ENCODE measurements around the gene PRG2. TPM values are rescaled to one million over a fixed set of nuclear protein-coding genes. Genes with fewer than 3 reads are reported as not detected.

Gene PRG2
- total and polyA plus RNA-seq, 2 of the 4 experiments (the other 2 are of a cell fraction), result not detected

- no peak overlapping the region for H3K4me2 ChIP-seq (ENCODE audit: low read depth, low read length)
- H3K4me3 ChIP-seq (ENCODE audit: insufficient read depth, low read depth, low read length), result no peak overlapping the region
- no peaks in the 10 kb centered on the region for H3K27me3 ChIP-seq (ENCODE audit: control insufficient read depth, insufficient read depth, low read length)
- H3K23ac ChIP-seq (ENCODE audit: low read depth, low read length), result no peak overlapping the region
- no peaks in the 10 kb centered on the region for H3K9me3 ChIP-seq (ENCODE audit: control insufficient read depth, insufficient read depth, low read length)
- no peak overlapping the region for H3K18ac ChIP-seq (ENCODE audit: low read depth, low read length)
- in situ Hi-C loops (cut with MboI; ENCODE audit: low sequenced_read_pairs), result no loop called here
- H3K4ac ChIP-seq (ENCODE audit: low read depth, low read length), result no peak overlapping the region
- TF ChIP-seq MAFK (IDR thresholded peaks at IDR 0.05; ENCODE audit: low read depth, low read length), result no peak
- no peak for TF ChIP-seq NFE2L2 (IDR thresholded peaks at IDR 0.05; ENCODE audit: low read depth, low read length)
- TF ChIP-seq RFX5 (IDR thresholded peaks at IDR 0.05; ENCODE audit: low read depth, low read length), result no peak
- TF ChIP-seq, protein P1, sequence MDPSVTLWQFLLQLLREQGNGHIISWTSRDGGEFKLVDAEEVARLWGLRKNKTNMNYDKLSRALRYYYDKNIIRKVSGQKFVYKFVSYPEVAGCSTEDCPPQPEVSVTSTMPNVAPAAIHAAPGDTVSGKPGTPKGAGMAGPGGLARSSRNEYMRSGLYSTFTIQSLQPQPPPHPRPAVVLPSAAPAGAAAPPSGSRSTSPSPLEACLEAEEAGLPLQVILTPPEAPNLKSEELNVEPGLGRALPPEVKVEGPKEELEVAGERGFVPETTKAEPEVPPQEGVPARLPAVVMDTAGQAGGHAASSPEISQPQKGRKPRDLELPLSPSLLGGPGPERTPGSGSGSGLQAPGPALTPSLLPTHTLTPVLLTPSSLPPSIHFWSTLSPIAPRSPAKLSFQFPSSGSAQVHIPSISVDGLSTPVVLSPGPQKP (IDR thresholded peaks at IDR 0.05; ENCODE audit: borderline replicate concordance, low read depth, low read length), result no peak
- no peak for TF ChIP-seq RCOR1 (IDR thresholded peaks at IDR 0.05; ENCODE audit: insufficient replicate concordance, low read length)
- TF ChIP-seq FOS (IDR thresholded peaks at IDR 0.05; ENCODE audit: low read depth, low read length), result no peak
- no peak for TF ChIP-seq POLR2A (IDR thresholded peaks at IDR 0.05; ENCODE audit: low read depth, low read length)
- TF ChIP-seq MAZ (IDR thresholded peaks at IDR 0.05; ENCODE audit: borderline replicate concordance, low read depth, low read length), result no peak
- TF ChIP-seq, protein P2, sequence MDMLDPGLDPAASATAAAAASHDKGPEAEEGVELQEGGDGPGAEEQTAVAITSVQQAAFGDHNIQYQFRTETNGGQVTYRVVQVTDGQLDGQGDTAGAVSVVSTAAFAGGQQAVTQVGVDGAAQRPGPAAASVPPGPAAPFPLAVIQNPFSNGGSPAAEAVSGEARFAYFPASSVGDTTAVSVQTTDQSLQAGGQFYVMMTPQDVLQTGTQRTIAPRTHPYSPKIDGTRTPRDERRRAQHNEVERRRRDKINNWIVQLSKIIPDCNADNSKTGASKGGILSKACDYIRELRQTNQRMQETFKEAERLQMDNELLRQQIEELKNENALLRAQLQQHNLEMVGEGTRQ (IDR thresholded peaks at IDR 0.05; ENCODE audit: low read depth, low read length), result no peak
- TF ChIP-seq, protein P3, sequence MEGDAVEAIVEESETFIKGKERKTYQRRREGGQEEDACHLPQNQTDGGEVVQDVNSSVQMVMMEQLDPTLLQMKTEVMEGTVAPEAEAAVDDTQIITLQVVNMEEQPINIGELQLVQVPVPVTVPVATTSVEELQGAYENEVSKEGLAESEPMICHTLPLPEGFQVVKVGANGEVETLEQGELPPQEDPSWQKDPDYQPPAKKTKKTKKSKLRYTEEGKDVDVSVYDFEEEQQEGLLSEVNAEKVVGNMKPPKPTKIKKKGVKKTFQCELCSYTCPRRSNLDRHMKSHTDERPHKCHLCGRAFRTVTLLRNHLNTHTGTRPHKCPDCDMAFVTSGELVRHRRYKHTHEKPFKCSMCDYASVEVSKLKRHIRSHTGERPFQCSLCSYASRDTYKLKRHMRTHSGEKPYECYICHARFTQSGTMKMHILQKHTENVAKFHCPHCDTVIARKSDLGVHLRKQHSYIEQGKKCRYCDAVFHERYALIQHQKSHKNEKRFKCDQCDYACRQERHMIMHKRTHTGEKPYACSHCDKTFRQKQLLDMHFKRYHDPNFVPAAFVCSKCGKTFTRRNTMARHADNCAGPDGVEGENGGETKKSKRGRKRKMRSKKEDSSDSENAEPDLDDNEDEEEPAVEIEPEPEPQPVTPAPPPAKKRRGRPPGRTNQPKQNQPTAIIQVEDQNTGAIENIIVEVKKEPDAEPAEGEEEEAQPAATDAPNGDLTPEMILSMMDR (conservative IDR thresholded peaks at IDR 0.05; ENCODE audit: low read depth, low read length), result no peak
- no peak for TF ChIP-seq CEBPB (IDR thresholded peaks at IDR 0.05; ENCODE audit: low read depth, low read length)
- TF ChIP-seq SMC3 (IDR thresholded peaks at IDR 0.05; ENCODE audit: low read depth, low read length), result no peak
- no peak for TF ChIP-seq CHD1 (IDR thresholded peaks at IDR 0.05; ENCODE audit: low read depth, low read length)
- no peak for TF ChIP-seq MXI1 (IDR thresholded peaks at IDR 0.05; ENCODE audit: borderline replicate concordance, low read depth, low read length)
- no peak for TF ChIP-seq BHLHE40 (IDR thresholded peaks at IDR 0.05; ENCODE audit: low read depth, low read length)
- TF ChIP-seq RAD21 (IDR thresholded peaks at IDR 0.05; ENCODE audit: low read length), result no peak
- H4K8ac ChIP-seq (ENCODE audit: low read depth in 2 of 2, low read length in 2 of 2), result no peak overlapping the region
- no peak overlapping the region for H2AFZ ChIP-seq (replicated peaks; ENCODE audit: low read length, poor library complexity)
- no peak overlapping the region for H2AK9ac ChIP-seq (replicated peaks; ENCODE audit: low read depth, low read length, poor library complexity)
- intact Hi-C loops (cut with micrococcal nuclease), result no loop called here
- no peak overlapping the region for H2BK5ac ChIP-seq (ENCODE audit: low read depth, low read length, poor library complexity, severe bottlenecking)
- peaks cover 18% of the 10 kb centered on the region for H3K9me1 ChIP-seq (ENCODE audit: insufficient read depth, low read length)
- H3K27ac ChIP-seq (ENCODE audit: insufficient read depth, low read length), result no peak overlapping the region
- 0 out of 2 replicates have a peak, but pooled peaks cover 4% of the 10 kb centered on the region for H4K20me1 ChIP-seq (ENCODE audit: insufficient read depth, low read length)
- CTCF ChIA-PET, result no interaction called here
- H2BK20ac ChIP-seq (ENCODE audit: low read depth, low read length), result no peak overlapping the region
- peaks cover 6 to 23% of the 10 kb centered on the region in 2 experiments; a peak in 3 of 4 replicates for H3K79me1 ChIP-seq (ENCODE audit: low read depth in 1 of 2, low read length in 2 of 2)
- peaks cover 6% of the 10 kb centered on the region for H3K36me3 ChIP-seq (ENCODE audit: control insufficient read depth, insufficient read depth, low read length)
- no peak for DNase-seq
- H4K5ac ChIP-seq (ENCODE audit: low read depth, low read length), result no peak overlapping the region
- POLR2A ChIA-PET (ENCODE audit: unreplicated experiment), result no interaction called here
- dilution Hi-C loops (cut with HindIII; ENCODE audit: low sequenced_read_pairs, unreplicated experiment), result no loop called here
- peaks cover 27% of the 10 kb centered on the region for H3K4me1 ChIP-seq (ENCODE audit: control insufficient read depth, insufficient read depth, low read length)
- H3K14ac ChIP-seq (replicated peaks; ENCODE audit: low read depth, low read length), result no peak overlapping the region
- ATAC-seq (ENCODE audit: low read depth), result no peak
- H3K56ac ChIP-seq (ENCODE audit: extremely low read depth, insufficient read depth, low read length), result no peak overlapping the region
- no CpG with 5 or more reads among the region's 4 CpGs for WGBS, 2 experiments (ENCODE audit: extremely low coverage in 2 of 2, insufficient read length in 1 of 2)
- BruUV-seq (replicated peaks), result no TSS peak
- H4K91ac ChIP-seq (ENCODE audit: insufficient read depth, low read depth, low read length), result no peak overlapping the region
- H2AK5ac ChIP-seq (ENCODE audit: low read depth, low read length), result no peak overlapping the region
- no peak overlapping the region for H2BK15ac ChIP-seq (ENCODE audit: low read depth, low read length)
- no peak overlapping the region for H3K9ac ChIP-seq (ENCODE audit: low read depth, low read length)
- no peak overlapping the region for H2BK120ac ChIP-seq (ENCODE audit: low read depth, low read length)
Observed at GRCh38 chr11:57422669-57423068, 32.2 kb upstream of the PRG2 start.
